ENCODE results near the gene CTNND2.

Gene CTNND2

DNA sequence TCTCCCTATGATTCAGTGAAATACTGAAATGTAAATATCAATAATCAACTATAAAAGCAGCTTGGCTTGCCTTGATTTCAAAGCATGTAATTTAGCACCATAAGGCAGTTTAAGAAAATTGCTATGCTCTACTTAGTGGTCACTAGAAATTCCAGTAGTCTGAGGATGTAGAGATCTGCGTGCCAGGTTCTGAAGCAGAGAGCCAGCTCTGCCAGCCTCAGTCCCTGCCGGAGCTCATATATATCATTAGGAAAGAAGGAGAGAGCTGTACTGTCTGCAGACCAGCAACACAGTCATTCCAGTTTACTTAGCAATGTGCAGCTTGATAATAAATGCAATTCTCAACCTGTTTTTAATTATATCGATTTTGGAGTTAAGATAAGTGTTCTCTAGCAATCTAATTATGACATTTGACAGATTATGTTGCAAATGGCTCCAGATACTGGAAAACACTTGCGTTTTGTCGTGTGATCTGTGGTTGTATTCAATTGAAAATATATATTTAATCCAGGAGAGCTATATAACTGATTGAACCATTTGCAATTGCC lies 540.5 kb downstream of the CTNND2 start:
- H3K27me3 ChIP-seq (ENCODE audit: control insufficient read depth, low read length) = no peaks in the 10 kb centered on the region
- TF ChIP-seq, protein P1, sequence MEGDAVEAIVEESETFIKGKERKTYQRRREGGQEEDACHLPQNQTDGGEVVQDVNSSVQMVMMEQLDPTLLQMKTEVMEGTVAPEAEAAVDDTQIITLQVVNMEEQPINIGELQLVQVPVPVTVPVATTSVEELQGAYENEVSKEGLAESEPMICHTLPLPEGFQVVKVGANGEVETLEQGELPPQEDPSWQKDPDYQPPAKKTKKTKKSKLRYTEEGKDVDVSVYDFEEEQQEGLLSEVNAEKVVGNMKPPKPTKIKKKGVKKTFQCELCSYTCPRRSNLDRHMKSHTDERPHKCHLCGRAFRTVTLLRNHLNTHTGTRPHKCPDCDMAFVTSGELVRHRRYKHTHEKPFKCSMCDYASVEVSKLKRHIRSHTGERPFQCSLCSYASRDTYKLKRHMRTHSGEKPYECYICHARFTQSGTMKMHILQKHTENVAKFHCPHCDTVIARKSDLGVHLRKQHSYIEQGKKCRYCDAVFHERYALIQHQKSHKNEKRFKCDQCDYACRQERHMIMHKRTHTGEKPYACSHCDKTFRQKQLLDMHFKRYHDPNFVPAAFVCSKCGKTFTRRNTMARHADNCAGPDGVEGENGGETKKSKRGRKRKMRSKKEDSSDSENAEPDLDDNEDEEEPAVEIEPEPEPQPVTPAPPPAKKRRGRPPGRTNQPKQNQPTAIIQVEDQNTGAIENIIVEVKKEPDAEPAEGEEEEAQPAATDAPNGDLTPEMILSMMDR (IDR thresholded peaks at IDR 0.05; ENCODE audit: low read depth, low read length, poor library complexity, severe bottlenecking) = no peak
- no peak for TF ChIP-seq EZH2phosphoT487 (IDR thresholded peaks at IDR 0.05; ENCODE audit: borderline replicate concordance, low read length)
- H3K27ac ChIP-seq (ENCODE audit: low read depth, low read length) = no peak overlapping the region
- H3K9me3 ChIP-seq (ENCODE audit: control insufficient read depth, insufficient read depth, low read length) = no peaks in the 10 kb centered on the region
- H3K4me2 ChIP-seq (ENCODE audit: low read length) = no peak overlapping the region
- H3K4me3 ChIP-seq (ENCODE audit: low read length) = no peak overlapping the region
- no peaks in the 10 kb centered on the region for H3K79me2 ChIP-seq (ENCODE audit: control insufficient read depth, low read length)
- H4K20me1 ChIP-seq (ENCODE audit: control insufficient read depth, insufficient read depth, low read depth, low read length) = no peaks in the 10 kb centered on the region
- H3K9me2 ChIP-seq (replicated peaks; ENCODE audit: control insufficient read depth, low read length) = no peaks in the 10 kb centered on the region
- no peaks in the 10 kb centered on the region for H3F3A ChIP-seq (ENCODE audit: control insufficient read depth, insufficient read depth)
- no peaks in the 10 kb centered on the region for H3K4me1 ChIP-seq (ENCODE audit: control insufficient read depth, low read length)
- no peaks in the 10 kb centered on the region for H3K36me3 ChIP-seq (ENCODE audit: control insufficient read depth, low read length)

DNA sequence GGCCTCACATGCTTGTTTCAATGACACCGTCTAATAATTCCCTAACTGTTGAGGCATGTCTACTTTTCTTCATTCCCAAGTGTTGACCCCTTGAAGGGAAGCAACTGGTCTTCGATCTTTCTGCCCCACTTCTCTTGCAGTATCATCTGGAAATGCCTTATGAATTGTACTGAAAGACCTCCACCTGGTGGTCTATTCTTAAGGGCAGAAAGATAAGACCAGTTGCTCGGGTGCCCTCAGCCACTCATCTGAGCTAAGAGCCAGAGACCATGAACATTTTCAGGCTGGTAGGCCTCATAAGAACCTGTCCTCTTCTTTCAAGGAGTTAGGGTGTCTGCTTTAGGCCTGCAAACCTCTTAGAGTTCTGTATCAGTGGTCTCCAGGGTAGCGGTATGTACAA lies 542.5 kb downstream of the CTNND2 start:
- H3K4me1 ChIP-seq (ENCODE audit: control insufficient read depth, low read length) = no peaks in the 10 kb centered on the region
- H3K27me3 ChIP-seq (ENCODE audit: control insufficient read depth, low read length) = no peaks in the 10 kb centered on the region
- no peak overlapping the region for H3K4me2 ChIP-seq (ENCODE audit: low read length)
- no peaks in the 10 kb centered on the region for H3K36me3 ChIP-seq (ENCODE audit: control insufficient read depth, low read length)
- TF ChIP-seq EZH2phosphoT487 (IDR thresholded peaks at IDR 0.05; ENCODE audit: borderline replicate concordance, low read length) = no peak
- TF ChIP-seq, protein P1 (IDR thresholded peaks at IDR 0.05; ENCODE audit: low read depth, low read length, poor library complexity, severe bottlenecking) = no peak
- no peaks in the 10 kb centered on the region for H3K9me2 ChIP-seq (replicated peaks; ENCODE audit: control insufficient read depth, low read length)
- no peaks in the 10 kb centered on the region for H4K20me1 ChIP-seq (ENCODE audit: control insufficient read depth, insufficient read depth, low read depth, low read length)
- H3K4me3 ChIP-seq (ENCODE audit: low read length) = no peak overlapping the region
- H3K9me3 ChIP-seq (ENCODE audit: control insufficient read depth, insufficient read depth, low read length) = no peaks in the 10 kb centered on the region
- H3F3A ChIP-seq (ENCODE audit: control insufficient read depth, insufficient read depth) = no peaks in the 10 kb centered on the region
- no peaks in the 10 kb centered on the region for H3K79me2 ChIP-seq (ENCODE audit: control insufficient read depth, low read length)
- H3K27ac ChIP-seq (ENCODE audit: low read depth, low read length) = no peak overlapping the region

DNA sequence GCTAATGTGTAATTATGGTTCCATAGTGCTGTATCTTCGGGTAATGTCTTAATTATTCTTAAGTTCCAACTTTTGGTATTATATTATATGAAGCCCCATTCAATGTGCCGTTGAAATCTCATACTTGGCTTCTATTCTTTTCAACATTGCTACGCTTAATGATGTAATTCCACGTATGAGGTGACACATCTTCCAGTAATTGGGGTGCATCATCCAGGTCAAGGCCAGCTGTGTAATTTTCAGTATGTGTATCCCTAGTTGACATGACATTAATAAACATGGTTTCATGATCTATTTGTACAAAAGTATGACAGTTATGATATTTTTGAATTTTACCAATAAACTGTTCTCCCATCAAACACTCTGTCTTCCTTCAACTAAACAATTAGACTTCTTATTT lies 546.3 kb downstream of the CTNND2 start:
- Histone ChIP-seq H4K20me1 (ENCODE audit: control insufficient read depth, insufficient read depth, low read depth, low read length) (no peaks in the 10 kb centered on the region), H3K4me1 (ENCODE audit: control insufficient read depth, low read length) (no peaks in the 10 kb centered on the region), H3K4me2 (ENCODE audit: low read length) (no peak overlapping the region), H3F3A (ENCODE audit: control insufficient read depth, insufficient read depth) (no peaks in the 10 kb centered on the region), H3K4me3 (ENCODE audit: low read length) (no peak overlapping the region), H3K27me3 (ENCODE audit: control insufficient read depth, low read length) (no peaks in the 10 kb centered on the region), H3K79me2 (ENCODE audit: control insufficient read depth, low read length) (no peaks in the 10 kb centered on the region), H3K9me3 (ENCODE audit: control insufficient read depth, insufficient read depth, low read length) (no peaks in the 10 kb centered on the region), H3K27ac (ENCODE audit: low read depth, low read length) (no peak overlapping the region), H3K9me2 (replicated peaks; ENCODE audit: control insufficient read depth, low read length) (no peaks in the 10 kb centered on the region), H3K36me3 (ENCODE audit: control insufficient read depth, low read length) (no peaks in the 10 kb centered on the region)
- no peak for TF ChIP-seq EZH2phosphoT487 (IDR thresholded peaks at IDR 0.05; ENCODE audit: borderline replicate concordance, low read length)
- TF ChIP-seq, protein P1 (IDR thresholded peaks at IDR 0.05; ENCODE audit: low read depth, low read length, poor library complexity, severe bottlenecking) = no peak

Data from DOHH2 (cell line).